GM12801 (cell line): Measurements from ENCODE around the gene TMBIM4.

Experiments
- TF ChIP-seq, protein P1 (sequence below): IDR thresholded peaks from one replicate; pipeline ENCODE4 v1.5.1; 2011; ENCODE audit warnings: control low read depth; ENCODE audit not compliant: insufficient read length; ENCODE audit errors: extremely low read depth

Gene TMBIM4

DNA sequence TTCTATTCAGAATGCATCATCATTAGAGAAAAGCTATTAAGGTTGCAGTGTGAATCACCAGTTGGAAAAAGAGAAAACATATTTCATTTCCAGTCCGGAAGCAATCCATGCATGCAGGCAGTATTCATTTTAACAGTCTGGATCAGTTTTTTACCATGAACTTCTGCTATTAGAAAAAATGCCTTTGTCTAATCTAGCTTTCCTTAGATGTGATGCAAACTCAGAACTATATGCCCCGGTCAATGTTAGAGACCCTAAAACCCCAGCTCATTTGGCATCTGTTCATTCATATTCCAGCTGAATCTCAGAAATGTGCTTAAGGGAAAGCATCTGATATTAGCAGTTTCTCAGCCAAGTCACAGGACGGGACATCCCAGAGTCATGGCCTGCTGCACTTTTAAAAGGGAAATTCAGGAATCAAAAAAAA is 27.7 kb upstream of the TMBIM4 start:
- TF ChIP-seq, protein P1, sequence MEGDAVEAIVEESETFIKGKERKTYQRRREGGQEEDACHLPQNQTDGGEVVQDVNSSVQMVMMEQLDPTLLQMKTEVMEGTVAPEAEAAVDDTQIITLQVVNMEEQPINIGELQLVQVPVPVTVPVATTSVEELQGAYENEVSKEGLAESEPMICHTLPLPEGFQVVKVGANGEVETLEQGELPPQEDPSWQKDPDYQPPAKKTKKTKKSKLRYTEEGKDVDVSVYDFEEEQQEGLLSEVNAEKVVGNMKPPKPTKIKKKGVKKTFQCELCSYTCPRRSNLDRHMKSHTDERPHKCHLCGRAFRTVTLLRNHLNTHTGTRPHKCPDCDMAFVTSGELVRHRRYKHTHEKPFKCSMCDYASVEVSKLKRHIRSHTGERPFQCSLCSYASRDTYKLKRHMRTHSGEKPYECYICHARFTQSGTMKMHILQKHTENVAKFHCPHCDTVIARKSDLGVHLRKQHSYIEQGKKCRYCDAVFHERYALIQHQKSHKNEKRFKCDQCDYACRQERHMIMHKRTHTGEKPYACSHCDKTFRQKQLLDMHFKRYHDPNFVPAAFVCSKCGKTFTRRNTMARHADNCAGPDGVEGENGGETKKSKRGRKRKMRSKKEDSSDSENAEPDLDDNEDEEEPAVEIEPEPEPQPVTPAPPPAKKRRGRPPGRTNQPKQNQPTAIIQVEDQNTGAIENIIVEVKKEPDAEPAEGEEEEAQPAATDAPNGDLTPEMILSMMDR = no peak

DNA sequence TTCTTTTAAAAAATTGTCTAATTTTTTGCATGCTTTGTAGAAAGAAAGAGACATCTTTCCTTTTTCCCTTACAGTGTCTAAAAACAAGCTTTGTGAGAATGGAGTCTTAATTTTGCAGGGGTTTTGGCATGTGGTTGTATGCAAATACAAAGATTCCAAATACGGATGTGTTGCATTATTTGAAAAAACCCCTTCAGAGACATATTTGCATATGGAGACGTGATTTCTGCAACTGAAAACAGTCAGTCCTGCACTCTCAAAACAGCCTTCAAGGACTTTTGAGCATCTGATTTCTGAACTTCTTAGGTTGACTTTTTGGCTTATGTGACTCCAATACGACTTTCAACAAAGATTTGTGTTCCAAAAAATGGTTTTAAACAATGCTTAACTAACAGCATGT is 27.0 kb upstream of the TMBIM4 start:
- TF ChIP-seq, protein P1 = no peak

DNA sequence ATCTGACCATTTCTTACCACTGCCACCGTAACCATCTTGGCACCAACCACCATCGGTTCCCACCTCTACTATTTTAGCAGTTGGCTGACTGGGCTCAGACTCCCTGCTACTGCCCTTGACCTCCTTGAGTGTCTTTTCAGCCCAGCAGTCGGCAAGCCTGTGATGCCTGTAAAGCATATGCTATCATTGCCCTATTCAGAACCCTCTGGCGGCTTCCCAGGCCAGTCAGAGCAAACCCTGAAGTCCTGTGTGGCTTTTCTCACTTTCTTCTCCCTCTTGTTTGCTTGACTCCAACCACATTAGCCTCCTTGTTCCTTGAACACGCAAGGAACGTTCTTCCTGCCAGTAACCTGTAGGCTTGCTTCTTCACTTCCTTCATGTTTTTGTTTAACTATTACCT is 25.4 kb upstream of the TMBIM4 start:
- TF ChIP-seq, protein P1 = no peak

DNA sequence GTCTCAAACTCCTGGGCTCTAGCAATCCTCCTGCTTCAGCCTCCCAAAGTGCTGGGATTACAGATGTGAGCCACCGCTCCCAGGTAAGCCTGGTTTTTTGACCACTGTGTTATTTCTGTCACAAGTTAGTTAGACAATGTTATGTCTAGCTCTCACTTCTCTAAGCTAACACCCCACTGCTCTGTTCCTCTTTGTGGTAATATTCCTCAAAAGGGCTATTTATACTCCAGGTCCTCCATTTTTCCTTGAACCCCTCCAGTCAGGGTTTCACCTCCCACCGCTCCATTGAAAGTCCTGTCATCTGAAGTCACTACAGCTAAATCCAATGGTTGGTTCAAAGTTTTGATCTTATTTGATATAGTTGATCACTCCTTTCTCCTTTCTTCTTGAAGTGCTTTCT is 24.3 kb upstream of the TMBIM4 start:
- TF ChIP-seq, protein P1 = no peak

DNA sequence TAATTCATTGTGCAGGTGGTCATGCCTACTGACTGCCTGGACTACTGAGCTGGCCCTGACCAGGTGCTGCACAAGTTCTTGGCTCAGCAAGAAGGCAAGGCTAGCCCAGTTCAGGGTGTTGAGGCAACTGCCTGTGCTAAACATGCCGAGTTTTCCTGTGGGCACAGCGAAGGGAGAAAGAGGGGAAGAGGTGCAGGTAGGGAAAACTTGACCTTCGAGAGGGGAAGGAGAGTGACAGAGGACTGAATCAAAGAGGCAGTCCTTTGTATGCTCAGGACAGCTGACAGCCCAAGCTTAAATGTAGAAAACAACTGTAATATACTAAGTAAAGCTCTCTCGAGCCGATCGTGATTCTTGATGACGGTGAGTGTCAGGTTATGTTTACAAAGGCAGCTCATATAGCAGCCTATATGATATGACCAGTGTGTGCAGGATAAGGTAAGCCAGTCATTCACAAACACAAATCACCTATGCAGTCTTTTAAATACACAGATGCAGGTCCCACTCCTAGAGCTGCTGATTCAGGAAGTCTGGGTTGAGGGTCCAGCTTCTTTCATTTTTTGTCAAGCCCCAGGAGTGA is 21.8 kb upstream of the TMBIM4 start:
- TF ChIP-seq, protein P1 = no peak

DNA sequence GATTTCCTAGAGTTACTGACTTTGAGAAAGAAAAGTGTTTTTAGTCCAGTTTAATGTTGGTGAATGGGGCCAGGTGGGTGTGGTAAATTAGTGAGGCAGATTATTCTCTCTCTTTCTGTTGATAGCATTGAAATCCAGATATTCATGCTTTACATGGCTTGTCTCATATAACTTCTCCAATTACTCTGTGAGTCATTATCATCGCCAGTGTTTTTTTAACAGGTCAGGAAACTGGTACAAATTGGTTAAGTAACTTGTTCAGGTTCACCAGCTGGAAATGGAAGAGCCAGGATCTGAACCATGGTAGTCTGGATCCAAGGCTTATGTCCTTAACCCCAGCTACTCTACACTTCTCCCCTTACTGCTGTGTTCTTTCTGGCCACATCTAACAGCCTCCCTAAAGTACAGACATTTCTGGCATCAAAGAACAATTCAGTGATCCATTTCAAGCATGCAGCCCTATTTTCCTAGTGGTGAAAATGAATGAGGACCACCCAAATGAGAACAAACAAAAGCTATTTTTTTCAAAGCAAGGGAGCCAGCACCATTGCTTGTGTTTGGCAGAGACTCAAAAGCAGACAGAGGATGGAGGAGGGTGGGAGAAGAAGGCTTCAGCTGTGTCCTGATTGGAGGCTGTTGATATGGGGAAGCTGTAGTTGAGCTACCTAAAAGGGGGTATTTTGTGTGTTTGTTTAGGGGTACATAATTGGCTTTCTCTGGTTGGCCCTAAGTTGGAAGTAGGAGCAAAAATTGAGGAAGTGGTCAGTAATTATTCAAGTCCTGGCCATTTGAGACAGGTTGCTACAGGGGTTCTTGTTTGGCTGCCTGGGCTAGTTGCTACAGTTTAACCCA is 20.9 kb upstream of the TMBIM4 start:
- TF ChIP-seq, protein P1 = no peak

DNA sequence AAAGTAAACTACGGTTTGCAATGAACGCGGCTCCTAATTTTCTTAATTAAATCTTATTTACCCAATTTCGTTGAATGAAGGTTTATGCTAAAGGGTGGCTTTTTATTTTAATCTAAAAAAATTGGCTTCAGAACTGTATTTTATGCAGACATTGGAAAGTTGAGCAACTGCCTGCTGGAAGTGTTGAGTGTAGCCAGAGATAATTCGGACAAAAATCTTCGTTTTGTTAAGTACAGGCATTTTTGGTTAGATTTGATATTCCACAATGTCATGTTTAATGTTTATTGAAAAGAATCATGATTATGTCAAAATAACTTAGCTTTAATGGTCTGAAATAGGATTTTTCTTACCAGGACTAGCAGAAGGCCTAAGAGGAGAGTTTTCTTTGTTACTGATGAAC is 20.1 kb upstream of the TMBIM4 start:
- TF ChIP-seq, protein P1 = no peak
